ENCODE results near the gene TFAP2B.

TFAP2B gene

GRCh38 chr6:50849796-50850180, 31.1 kb downstream of the TFAP2B start:
- DNase-seq = peak; percentile 23

- peak; percentile 58 for DNase-seq
These were observed 31.8 kb downstream of the TFAP2B start for GRCh38 chr6:50850223-50851048.

GRCh38 chr6:50851049-50851845, 32.6 kb downstream of the TFAP2B start:
- no peak for DNase-seq

GRCh38 chr6:50853939-50854338, 35.3 kb downstream of the TFAP2B start:
- no peak for DNase-seq

- DNase-seq = no peak
These were observed 43.0 kb downstream of the TFAP2B start for GRCh38 chr6:50861692-50862091.

GRCh38 chr6:50862176-50862575, 43.5 kb downstream of the TFAP2B start:
- no peak for DNase-seq

GRCh38 chr6:50864601-50865000, 45.9 kb downstream of the TFAP2B start:
- DNase-seq = no peak

- DNase-seq = no peak
These were observed 49.8 kb downstream of the TFAP2B start for GRCh38 chr6:50868466-50868865.

GRCh38 chr6:50873167-50873566, 54.5 kb downstream of the TFAP2B start:
- DNase-seq = no peak

GRCh38 chr6:50884364-50884763, 65.7 kb downstream of the TFAP2B start:
- no peak for DNase-seq

- no peak for DNase-seq
These were observed 68.4 kb downstream of the TFAP2B start for GRCh38 chr6:50887112-50887511.

GRCh38 chr6:50889497-50889896, 70.8 kb downstream of the TFAP2B start:
- no peak for DNase-seq

- no peak for DNase-seq
These were observed 71.3 kb downstream of the TFAP2B start for GRCh38 chr6:50889935-50890334.

- no peak for DNase-seq
These were observed 71.9 kb downstream of the TFAP2B start for GRCh38 chr6:50890579-50890978.

- no peak for DNase-seq
These were observed 72.6 kb downstream of the TFAP2B start for GRCh38 chr6:50891290-50891689.
